Endothelial cell of umbilical vein (primary cell): ENCODE measurements around the gene ZNF688. TPM values are rescaled to one million over a fixed set of nuclear protein-coding genes. Genes with fewer than 3 reads are reported as not detected.
"Not testable (repeated sequence)": the region's sequence is repeated elsewhere in the genome, so short reads cannot be mapped to it uniquely, and the experiment has no call there.

Source experiments
- BruUV-seq: library from RNA; stranded (reverse); fragments of 400-500 nt; replicated peaks from 2 replicates; lab custom pipeline; 2021; lab: Mats Ljungman, UMichigan
- CTCF ChIA-PET: fragments of 300-600, 350-600 bp; sonication (Branson Sonifier 250); formaldehyde crosslinking; loops from one replicate; lab custom pipeline; 2021; ENCODE audit warnings: antibody characterized with exemption, inconsistent platforms; lab: Charles Lee
- POLR2A ChIA-PET: fragments of 300-600, 350-600 bp; sonication (Branson Sonifier 250); formaldehyde crosslinking; loops from one replicate; lab custom pipeline; 2021; ENCODE audit warnings: antibody characterized with exemption, inconsistent platforms; lab: Charles Lee
- DNase-seq: peaks from one replicate; pipeline ENCODE4 v3.0.0-alpha.2; 2011; ENCODE audit warnings: low read depth, low spot score
- FAIRE-seq: peaks from 2 replicates; lab custom pipeline; 2011; peaks lifted over from hg19 to GRCh38; lab: Jason Lieb, UNC
- H2AFZ ChIP-seq: 2 replicates; pipeline ENCODE4 v1.6.0; 2012; ENCODE audit warnings: low read depth, low read length, control low read depth, inconsistent platforms
- H3K27ac ChIP-seq: 2 replicates; pipeline ENCODE4 v1.5.1; 2011; ENCODE audit warnings: low read depth, mild to moderate bottlenecking, control low read depth, low read length, moderate library complexity; ENCODE audit not compliant: insufficient read depth
- H3K27me3 ChIP-seq, 2 experiments: 2 replicates each; pipeline versions ENCODE4 v1.6.0 to v1.6.1; 2011; ENCODE audit warnings: low read length in 2 of 2, mixed read lengths in 1 of 2; ENCODE audit not compliant: control insufficient read depth in 2 of 2, insufficient read depth in 2 of 2
- H3K36me3 ChIP-seq, 2 experiments: 2 replicates in 1 of 2; 3 replicates in 1 of 2; pipeline ENCODE4 v1.5.1; 2011; ENCODE audit warnings: low read length in 2 of 2, mild to moderate bottlenecking in 1 of 2, moderate library complexity in 1 of 2; ENCODE audit not compliant: control insufficient read depth in 2 of 2, insufficient read depth in 2 of 2; ENCODE audit errors: extremely low read depth in 1 of 2
- H3K4me1 ChIP-seq: 3 replicates; pipeline ENCODE4 v1.5.1; 2011; ENCODE audit warnings: mild to moderate bottlenecking, low read length; ENCODE audit not compliant: control insufficient read depth, insufficient read depth; ENCODE audit errors: extremely low read depth
- H3K4me2 ChIP-seq: 2 replicates; pipeline ENCODE4 v1.6.1; 2011; ENCODE audit warnings: low read length, control low read depth, mixed read lengths; ENCODE audit not compliant: insufficient read depth
- H3K4me3 ChIP-seq, 3 experiments: fragments of 200-600 bp in 1 of 3; sonication (generic), shearing (Covaris generic) in 1 of 3; replicated peaks in 1 of 3; 2 replicates each; pipeline ENCODE4 v1.5.1; 2011 to 2016; ENCODE audit warnings: control low read depth in 3 of 3, low read length in 3 of 3, mild to moderate bottlenecking in 2 of 3, inconsistent platforms in 1 of 3, low read depth in 1 of 3, moderate library complexity in 1 of 3; ENCODE audit not compliant: insufficient read depth in 1 of 3
- H3K79me2 ChIP-seq: 2 replicates; pipeline ENCODE4 v1.6.0; 2012; ENCODE audit warnings: low read length, inconsistent platforms; ENCODE audit not compliant: control insufficient read depth, insufficient read depth
- H3K9ac ChIP-seq: replicated peaks from 2 replicates; pipeline ENCODE3; 2011; ENCODE audit warnings: low read length, control low read depth; ENCODE audit not compliant: insufficient read depth; ENCODE audit errors: extremely low read depth
- H3K9me1 ChIP-seq: replicated peaks from 3 replicates; pipeline ENCODE4 v1.6.0; 2011; ENCODE audit warnings: mild to moderate bottlenecking, low read length; ENCODE audit not compliant: control insufficient read depth, insufficient read depth; ENCODE audit errors: extremely low read depth
- H3K9me3 ChIP-seq: replicated peaks from 2 replicates; pipeline ENCODE4 v1.5.1; 2012; ENCODE audit warnings: low read length, inconsistent platforms; ENCODE audit not compliant: control insufficient read depth, insufficient read depth
- H4K20me1 ChIP-seq: replicated peaks from 2 replicates; pipeline ENCODE3; 2011; ENCODE audit warnings: mild to moderate bottlenecking, low read length; ENCODE audit not compliant: control insufficient read depth, insufficient read depth; ENCODE audit errors: extremely low read depth
- EZH2 ChIP-seq: IDR thresholded peaks from 2 replicates; pipeline ENCODE4 v1.6.1; 2012; ENCODE audit warnings: borderline replicate concordance, low read depth, mild to moderate bottlenecking, moderate library complexity, low read length, inconsistent platforms; ENCODE audit not compliant: severe bottlenecking
- FOS ChIP-seq: IDR thresholded peaks from 2 replicates; pipeline ENCODE4 v1.6.1; 2011; ENCODE audit warnings: mild to moderate bottlenecking, low read length, moderate library complexity, borderline replicate concordance; ENCODE audit not compliant: insufficient read depth
- GATA2 ChIP-seq: IDR thresholded peaks from 2 replicates; pipeline ENCODE4 v1.7.0; 2011; ENCODE audit warnings: low read depth, mild to moderate bottlenecking, moderate library complexity, mixed read lengths, low read length; ENCODE audit not compliant: insufficient read length, insufficient read depth
- JUN ChIP-seq: IDR thresholded peaks from 2 replicates; pipeline ENCODE4 v1.6.1; 2011; ENCODE audit warnings: borderline replicate concordance, low read depth; ENCODE audit not compliant: insufficient read length, insufficient read depth
- MYC ChIP-seq: IDR thresholded peaks from one replicate; pipeline ENCODE4 v1.6.1; 2011; ENCODE audit warnings: mild to moderate bottlenecking, low read depth, low read length
- POLR2A ChIP-seq: IDR thresholded peaks from 2 replicates; pipeline ENCODE4 v1.6.1; 2012; ENCODE audit warnings: low read depth, mild to moderate bottlenecking, control low read depth, low read length
- POLR2AphosphoS5 ChIP-seq: IDR thresholded peaks from 2 replicates; pipeline ENCODE4 v1.6.1; 2012; ENCODE audit warnings: low read depth, mild to moderate bottlenecking, control low read depth, low read length, moderate library complexity; ENCODE audit not compliant: insufficient read depth
- dilution Hi-C: fragments of 300-500 bp; cut with MboI; formaldehyde crosslinking; loops from one replicate; pipeline ENCODE4 v1.15.0; 2019; ENCODE audit warnings: low sequenced_read_pairs; ENCODE audit not compliant: extremely low pct_ligation_motif_present
- intact Hi-C: fragments of 100-400 bp; cut with micrococcal nuclease; formaldehyde crosslinking; loops from one replicate; pipeline ENCODE4 v1.10.0; 2022
- polyA plus RNA-seq, 4 experiments: library from polyadenylated mRNA; depleted of rRNA in 3 of 4; stranded (reverse) in 3 of 4; unstranded in 1 of 4; fragments of >200 nt; gene quantifications; 2 replicates each; pipeline versions ENCODE4 v1.2.1 to v1.2.3, GENCODE V29; 2011 to 2012; ENCODE audit warnings: missing spikeins in 1 of 4
- total RNA-seq: library from RNA; stranded (reverse); gene quantifications from 2 replicates; pipeline ENCODE4 v1.2.3, GENCODE V29; 2021
- TF ChIP-seq, protein P1 (sequence below), 2 donors: IDR thresholded peaks; 1 replicate in 1 of 2; 2 replicates in 1 of 2; pipeline ENCODE4 v1.5.1; 2011; ENCODE audit warnings: low read length in 2 of 2, mild to moderate bottlenecking in 2 of 2, moderate library complexity in 2 of 2, control low read depth in 1 of 2, inconsistent platforms in 1 of 2, low read depth in 1 of 2; ENCODE audit not compliant: insufficient read depth in 1 of 2; ENCODE audit errors: extremely low read depth in 1 of 2
- TF ChIP-seq, protein P2 (sequence below): IDR thresholded peaks from 2 replicates; pipeline ENCODE4 v1.6.1; 2011; ENCODE audit not compliant: insufficient read depth, insufficient read length

Gene ZNF688
- total and polyA plus RNA-seq, 2 donors (not counting 3 experiments of a cell fraction or from before 2014, with no cell fraction given): 5.4 to 10.9 TPM

DNA sequence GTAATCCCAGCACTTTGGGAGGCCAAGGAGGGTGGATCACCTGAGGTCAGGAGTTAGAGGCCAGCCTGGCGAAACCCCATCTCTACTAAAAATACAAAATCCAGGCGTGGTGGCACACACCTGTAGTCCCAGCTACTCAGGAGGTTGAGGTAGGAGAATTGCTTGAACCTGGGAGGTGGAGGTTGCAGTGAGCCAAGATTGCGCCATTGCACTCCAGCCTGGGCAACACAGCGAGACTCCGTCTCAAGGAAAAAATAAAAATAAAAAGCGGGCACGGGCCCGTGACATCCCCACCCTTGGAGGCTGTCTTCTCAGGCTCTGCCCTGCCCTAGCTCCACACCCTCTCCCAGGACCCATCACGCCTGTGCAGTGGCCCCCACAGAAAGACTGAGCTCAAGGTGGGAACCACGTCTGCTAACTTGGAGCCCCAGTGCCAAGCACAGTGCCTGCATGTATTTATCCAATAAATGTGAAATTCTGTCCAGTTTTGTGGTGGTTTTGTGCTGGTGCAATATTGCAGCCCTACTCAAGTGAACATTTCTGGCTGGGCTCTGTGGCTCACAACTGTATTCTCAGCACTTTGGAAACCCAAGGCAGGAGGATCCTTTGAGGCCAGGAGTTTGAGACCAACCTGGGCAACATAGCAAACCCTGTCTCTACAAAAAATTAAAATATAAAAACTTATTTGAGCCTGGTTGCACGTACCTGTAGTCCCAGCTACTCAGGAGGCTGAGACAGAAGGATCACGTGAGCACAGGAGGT is 48.6 kb downstream of the ZNF688 start:
- H3K9ac ChIP-seq, H3K4me2 ChIP-seq, DNase-seq, H2AFZ ChIP-seq, H3K4me1 ChIP-seq, H4K20me1 ChIP-seq, H3K9me1 ChIP-seq, H3K27ac ChIP-seq, H3K27me3 ChIP-seq, H3K79me2 ChIP-seq, H3K9me3 ChIP-seq, dilution Hi-C loops, FAIRE-seq, H3K4me3 ChIP-seq, POLR2A ChIA-PET, H3K36me3 ChIP-seq, BruUV-seq, intact Hi-C loops: not testable (repeated sequence)
- CTCF ChIA-PET: interaction anchor here (0.9 to 2.4 kb wide), 5 partner anchors 10 to 75 kb away, joined by 3 to 5 read pairs (median 3); no protein-coding TSS in a partner anchor

DNA sequence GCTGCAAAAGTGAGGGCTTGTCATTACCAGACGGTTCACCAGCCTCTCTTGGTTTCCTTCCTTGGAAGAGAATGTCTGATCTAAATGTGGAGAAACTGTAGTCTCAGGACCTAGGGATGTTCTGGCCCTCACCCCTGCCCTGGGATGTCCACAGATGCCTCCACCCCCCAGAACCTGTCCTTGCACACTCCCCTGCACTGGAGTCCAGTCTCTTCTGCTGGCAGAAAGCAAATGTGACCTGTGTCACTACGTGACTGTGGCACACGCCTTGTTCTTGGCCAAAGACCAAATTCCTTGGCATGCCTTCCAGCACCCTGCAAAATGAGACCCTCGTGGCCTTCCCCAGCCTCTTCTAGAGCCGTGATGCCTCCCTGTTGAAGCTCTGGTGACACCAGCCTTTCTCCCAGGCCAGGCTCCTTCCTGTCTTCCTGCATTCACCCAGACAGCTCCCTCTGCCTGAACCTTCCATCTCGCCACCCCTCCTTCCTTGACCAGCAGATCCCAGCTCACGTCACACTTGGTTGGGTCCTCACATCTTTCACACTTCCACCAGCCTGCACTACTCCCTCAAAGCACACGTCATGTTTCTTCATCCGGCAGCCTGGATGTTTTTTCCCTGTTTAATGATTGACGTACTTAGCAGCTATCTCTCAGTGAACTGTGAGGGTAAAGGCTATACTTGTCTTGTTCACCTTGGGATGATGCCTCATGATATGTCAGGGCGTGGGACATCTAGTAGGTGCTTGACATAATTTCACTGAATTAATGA is 49.5 kb downstream of the ZNF688 start:
- H3K4me2 ChIP-seq: no peak overlapping the region
- H3K9me1 ChIP-seq: no peaks in the 10 kb centered on the region
- BruUV-seq: no TSS peak
- H3K4me1 ChIP-seq: no peaks in the 10 kb centered on the region
- ChIA-PET CTCF (interaction anchor here (0.9 to 2.4 kb wide), 5 partner anchors 10 to 76 kb away, joined by 3 to 5 read pairs (median 3); no protein-coding TSS in a partner anchor), POLR2A (no interaction called here)
- no peaks in the 10 kb centered on the region for H3K79me2 ChIP-seq
- H3K9me3 ChIP-seq: no peaks in the 10 kb centered on the region
- no peak overlapping the region for H3K4me3 ChIP-seq
- dilution Hi-C loops: no loop called here
- TF ChIP-seq GATA2 (no peak), JUN (no peak), FOS (no peak), MYC (no peak), POLR2A (no peak), POLR2AphosphoS5 (no peak), EZH2 (no peak)
- TF ChIP-seq, protein P1, sequence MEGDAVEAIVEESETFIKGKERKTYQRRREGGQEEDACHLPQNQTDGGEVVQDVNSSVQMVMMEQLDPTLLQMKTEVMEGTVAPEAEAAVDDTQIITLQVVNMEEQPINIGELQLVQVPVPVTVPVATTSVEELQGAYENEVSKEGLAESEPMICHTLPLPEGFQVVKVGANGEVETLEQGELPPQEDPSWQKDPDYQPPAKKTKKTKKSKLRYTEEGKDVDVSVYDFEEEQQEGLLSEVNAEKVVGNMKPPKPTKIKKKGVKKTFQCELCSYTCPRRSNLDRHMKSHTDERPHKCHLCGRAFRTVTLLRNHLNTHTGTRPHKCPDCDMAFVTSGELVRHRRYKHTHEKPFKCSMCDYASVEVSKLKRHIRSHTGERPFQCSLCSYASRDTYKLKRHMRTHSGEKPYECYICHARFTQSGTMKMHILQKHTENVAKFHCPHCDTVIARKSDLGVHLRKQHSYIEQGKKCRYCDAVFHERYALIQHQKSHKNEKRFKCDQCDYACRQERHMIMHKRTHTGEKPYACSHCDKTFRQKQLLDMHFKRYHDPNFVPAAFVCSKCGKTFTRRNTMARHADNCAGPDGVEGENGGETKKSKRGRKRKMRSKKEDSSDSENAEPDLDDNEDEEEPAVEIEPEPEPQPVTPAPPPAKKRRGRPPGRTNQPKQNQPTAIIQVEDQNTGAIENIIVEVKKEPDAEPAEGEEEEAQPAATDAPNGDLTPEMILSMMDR (IDR thresholded peaks at IDR 0.05; ENCODE audit: extremely low read depth in 1 of 2, insufficient read depth in 1 of 2, low read depth in 1 of 2, low read length in 2 of 2): no peak
- TF ChIP-seq, protein P2, sequence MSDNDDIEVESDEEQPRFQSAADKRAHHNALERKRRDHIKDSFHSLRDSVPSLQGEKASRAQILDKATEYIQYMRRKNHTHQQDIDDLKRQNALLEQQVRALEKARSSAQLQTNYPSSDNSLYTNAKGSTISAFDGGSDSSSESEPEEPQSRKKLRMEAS: no peak
- intact Hi-C loops: no loop called here
- H3K27me3 ChIP-seq: no peaks in the 10 kb centered on the region
- no peak overlapping the region for H3K27ac ChIP-seq
- DNase-seq (no peak), FAIRE-seq (no peak)
- no peak overlapping the region for H3K9ac ChIP-seq
- no peak overlapping the region for H2AFZ ChIP-seq
- no peaks in the 10 kb centered on the region for H4K20me1 ChIP-seq
- no peaks in the 10 kb centered on the region for H3K36me3 ChIP-seq
